ENCODE measurements around the gene ENDOV.

Gene ENDOV

GRCh38 chr17:80487511-80487910, 72.5 kb downstream of the ENDOV start:
- ATAC-seq (ENCODE audit: insufficient read depth, low read depth) (no peak), DNase-seq (no peak)
- Histone ChIP-seq H3K79me2 (ENCODE audit: insufficient read depth, low read length) (no peaks in the 10 kb centered on the region), H3K9ac (ENCODE audit: low read depth, low read length) (peak overlapping the region; percentile 40; the same call in 1 of the 2 replicates), H3K4me3 (ENCODE audit: low read depth in 1 of 2, low read length in 2 of 2) (no peak overlapping the region), H3K9me3 (ENCODE audit: insufficient read depth, low read length, severe bottlenecking) (no peaks in the 10 kb centered on the region), H2AFZ (ENCODE audit: low read depth, low read length) (no peak overlapping the region), H3K4me1 (ENCODE audit: insufficient read depth, low read length) (peaks cover 29% of the 10 kb centered on the region), H3K27me3 (ENCODE audit: insufficient read depth, low read length, poor library complexity) (no peaks in the 10 kb centered on the region), H3K27ac (ENCODE audit: low read length) (peak overlapping the region; percentile 80), H3K36me3 (ENCODE audit: insufficient read depth, low read length) (no peaks in the 10 kb centered on the region), H3K4me2 (ENCODE audit: insufficient read depth, low read length) (no peak overlapping the region; the same call in 1 of the 2 replicates), H4K20me1 (ENCODE audit: insufficient read depth, low read length) (no peaks in the 10 kb centered on the region)
- TF ChIP-seq EZH2 (IDR thresholded peaks at IDR 0.05; ENCODE audit: borderline replicate concordance, low read depth, low read length, severe bottlenecking) (no peak), CTCF (IDR thresholded peaks at IDR 0.05; ENCODE audit: borderline replicate concordance, extremely low read depth, low read length, poor library complexity, severe bottlenecking) (no peak)

Data from DND-41 (cell line).